Testis (tissue), 2 donors: ENCODE measurements around the gene CNTN5.

Experiments used
- CTCF ChIP-seq, 3 experiments: fragments of 450-650 bp in 2 of 3; fragments of 200-600 bp in 1 of 3; sonication (generic) in 1 of 3; IDR thresholded peaks; one replicate each; pipeline ENCODE4 v1.5.1; 2016 to 2019; ENCODE audit warnings: antibody characterized with exemption in 3 of 3, mild to moderate bottlenecking in 2 of 3, moderate library complexity in 1 of 3
- POLR2A ChIP-seq: fragments of 450-650 bp; IDR thresholded peaks from one replicate; pipeline ENCODE4 v1.6.1; 2017; ENCODE audit warnings: antibody characterized with exemption, mild to moderate bottlenecking, moderate library complexity

DNA sequence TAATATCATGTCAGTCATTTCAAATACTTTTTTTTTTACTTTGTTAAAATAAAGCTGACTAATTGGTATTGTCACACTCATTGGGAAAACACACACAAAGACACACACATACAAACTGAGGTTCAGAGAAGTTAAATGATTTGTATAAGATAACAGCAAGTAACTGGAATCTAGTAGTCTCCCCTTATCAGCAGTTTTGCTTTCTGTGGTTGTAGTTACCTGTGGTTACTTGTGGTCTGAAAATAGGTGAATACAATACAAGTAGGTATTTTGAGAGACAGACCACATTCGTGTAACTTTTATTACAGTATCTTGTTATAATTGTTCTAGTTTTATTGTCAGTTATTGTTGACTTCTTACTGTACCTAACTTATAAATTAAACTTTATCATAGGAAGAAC, 610.9 kb downstream of the CNTN5 start:
- TF ChIP-seq CTCF (IDR thresholded peaks at IDR 0.05), result no peak
- TF ChIP-seq POLR2A, result no peak
